ENCODE measurements around the gene DAPK1. TPM values are rescaled to one million over a fixed set of nuclear protein-coding genes. Genes with fewer than 3 reads are reported as not detected.

DAPK1 gene
- polyA plus RNA-seq, 6 donors from 2014 or later, result 0.13 to 0.79 (median 0.32) TPM; not detected in 1

DNA sequence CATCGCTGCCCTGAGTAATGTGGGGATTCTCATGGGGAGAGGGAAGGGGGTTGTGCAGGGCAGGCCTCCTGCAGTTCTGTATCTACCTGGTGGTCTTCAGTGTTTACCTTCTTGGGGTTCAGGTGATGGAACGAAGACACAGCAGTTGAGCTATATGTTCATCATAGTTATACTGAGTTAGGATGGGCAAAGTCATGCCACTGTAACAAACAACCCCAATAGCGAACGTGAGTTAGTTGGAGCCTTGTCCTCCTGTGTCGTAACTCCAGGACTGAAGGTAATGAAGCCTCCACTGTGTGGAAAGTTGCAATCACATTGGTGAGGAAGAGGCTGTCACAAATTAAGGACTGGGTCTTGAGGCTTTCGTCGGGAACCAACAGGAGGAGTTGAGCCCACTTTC is 64.4 kb downstream of the DAPK1 start:
- DNase-seq (no peak), ATAC-seq (ENCODE audit: low read depth in 2 of 2) (no peak)
- Mint-ChIP-seq H3K27ac (no peak overlapping the region), H3K4me3 (no peak overlapping the region), H3K36me3 (no peaks in the 10 kb centered on the region), H3K27me3 (peaks cover 0 to 8% (median 0%) of the 10 kb centered on the region in 3 donors), H3K9me3 (peaks cover 0 to 6% (median 0%) of the 10 kb centered on the region in 7 donors), H3K4me1 (no peaks in the 10 kb centered on the region)

GRCh38 chr9:87562530-87563170 is 65.0 kb downstream of the DAPK1 start:
- Mint-ChIP-seq H3K4me1 (no peaks in the 10 kb centered on the region), H3K4me3 (no peak overlapping the region), H3K27me3 (peaks cover 0 to 8% (median 0%) of the 10 kb centered on the region in 3 donors), H3K27ac (no peak overlapping the region), H3K9me3 (peaks cover 0 to 6% (median 0%) of the 10 kb centered on the region in 7 donors), H3K36me3 (no peaks in the 10 kb centered on the region)
- ATAC-seq (ENCODE audit: low read depth in 2 of 2) (no peak), DNase-seq (no peak)

- H3K9me3 Mint-ChIP-seq, result peaks cover 0 to 6% (median 0%) of the 10 kb centered on the region in 7 donors
- no peak overlapping the region for H3K27ac Mint-ChIP-seq
- H3K27me3 Mint-ChIP-seq, result peaks cover 0 to 8% (median 0%) of the 10 kb centered on the region in 3 donors
- DNase-seq, result no peak
- no peaks in the 10 kb centered on the region for H3K36me3 Mint-ChIP-seq
- H3K4me3 Mint-ChIP-seq, result no peak overlapping the region
- H3K4me1 Mint-ChIP-seq, result no peaks in the 10 kb centered on the region
- ATAC-seq (ENCODE audit: low read depth in 2 of 2), result no peak
Measured at GRCh38 chr9:87564111-87564510, 66.4 kb downstream of the DAPK1 start.

GRCh38 chr9:87564791-87565241 is 67.1 kb downstream of the DAPK1 start:
- H3K4me3 Mint-ChIP-seq, result no peak overlapping the region
- no peak overlapping the region for H3K27ac Mint-ChIP-seq
- H3K4me1 Mint-ChIP-seq, result no peaks in the 10 kb centered on the region
- H3K9me3 Mint-ChIP-seq, result peaks cover 0 to 6% (median 0%) of the 10 kb centered on the region in 7 donors
- H3K27me3 Mint-ChIP-seq, result peaks cover 0 to 8% (median 0%) of the 10 kb centered on the region in 3 donors
- ATAC-seq (ENCODE audit: low read depth in 2 of 2) (no peak), DNase-seq (no peak)
- H3K36me3 Mint-ChIP-seq, result no peaks in the 10 kb centered on the region

- ATAC-seq (ENCODE audit: low read depth in 2 of 2) (no peak), DNase-seq (no peak)
- H3K36me3 Mint-ChIP-seq, result no peaks in the 10 kb centered on the region
- peaks cover 0 to 8% (median 0%) of the 10 kb centered on the region in 3 donors for H3K27me3 Mint-ChIP-seq
- H3K9me3 Mint-ChIP-seq, result peaks cover 0 to 3% (median 0%) of the 10 kb centered on the region in 7 donors
- H3K4me3 Mint-ChIP-seq, result no peak overlapping the region
- no peak overlapping the region for H3K27ac Mint-ChIP-seq
- no peaks in the 10 kb centered on the region for H3K4me1 Mint-ChIP-seq
Measured at GRCh38 chr9:87567001-87567400, 69.3 kb downstream of the DAPK1 start.

DNA sequence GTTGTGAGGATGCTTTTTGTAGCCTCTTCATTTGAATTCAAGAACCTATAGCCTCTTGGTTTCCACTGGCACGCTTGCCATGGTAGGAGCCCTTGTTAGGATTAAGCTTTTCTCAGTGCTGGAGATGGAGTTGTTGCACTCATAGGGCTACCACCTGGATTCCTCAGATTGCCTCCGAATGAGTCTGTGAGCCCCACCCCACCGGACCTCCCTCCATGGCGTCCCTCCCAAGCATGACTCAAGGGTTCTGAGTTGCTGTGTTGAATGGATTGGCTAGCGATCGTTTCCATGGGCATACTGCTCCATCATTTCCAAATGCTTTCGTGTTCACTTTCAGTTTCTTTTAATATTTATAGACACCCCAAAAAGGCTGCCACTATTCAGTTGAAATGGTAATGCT is 69.9 kb downstream of the DAPK1 start:
- DNase-seq (no peak), ATAC-seq (ENCODE audit: low read depth in 2 of 2) (no peak)
- H3K27me3 Mint-ChIP-seq, result peaks cover 0 to 8% (median 0%) of the 10 kb centered on the region in 3 donors
- no peaks in the 10 kb centered on the region for H3K36me3 Mint-ChIP-seq
- H3K4me3 Mint-ChIP-seq, result no peak overlapping the region
- H3K9me3 Mint-ChIP-seq, result peaks cover 0 to 2% (median 0%) of the 10 kb centered on the region in 7 donors
- no peak overlapping the region for H3K27ac Mint-ChIP-seq
- H3K4me1 Mint-ChIP-seq, result no peaks in the 10 kb centered on the region

- ATAC-seq (ENCODE audit: low read depth in 2 of 2) (no peak), DNase-seq (no peak)
- Mint-ChIP-seq H3K4me1 (no peaks in the 10 kb centered on the region), H3K27me3 (peaks cover 0 to 8% (median 0%) of the 10 kb centered on the region in 3 donors), H3K9me3 (peaks cover 0 to 2% (median 0%) of the 10 kb centered on the region in 7 donors), H3K36me3 (no peaks in the 10 kb centered on the region), H3K27ac (no peak overlapping the region), H3K4me3 (no peak overlapping the region)
Measured at GRCh38 chr9:87567983-87568382, 70.3 kb downstream of the DAPK1 start.

GRCh38 chr9:87568401-87568800 is 70.7 kb downstream of the DAPK1 start:
- H3K27ac Mint-ChIP-seq, result no peak overlapping the region
- H3K9me3 Mint-ChIP-seq, result peaks cover 0 to 2% (median 0%) of the 10 kb centered on the region in 7 donors
- no peaks in the 10 kb centered on the region for H3K4me1 Mint-ChIP-seq
- H3K27me3 Mint-ChIP-seq, result peaks cover 0 to 8% (median 0%) of the 10 kb centered on the region in 3 donors
- no peaks in the 10 kb centered on the region for H3K36me3 Mint-ChIP-seq
- DNase-seq (no peak), ATAC-seq (ENCODE audit: low read depth in 2 of 2) (no peak)
- H3K4me3 Mint-ChIP-seq, result no peak overlapping the region

- no peaks in the 10 kb centered on the region for H3K4me1 Mint-ChIP-seq
- no peak overlapping the region for H3K27ac Mint-ChIP-seq
- DNase-seq (no peak), ATAC-seq (ENCODE audit: low read depth in 2 of 2) (no peak)
- no peak overlapping the region for H3K4me3 Mint-ChIP-seq
- H3K27me3 Mint-ChIP-seq, result peaks cover 0 to 2% (median 0%) of the 10 kb centered on the region in 3 donors
- no peaks in the 10 kb centered on the region for H3K36me3 Mint-ChIP-seq
- H3K9me3 Mint-ChIP-seq, result no peaks in the 10 kb centered on the region
Measured at GRCh38 chr9:87569008-87569509, 71.4 kb downstream of the DAPK1 start.

- ATAC-seq (ENCODE audit: low read depth in 2 of 2) (no peak), DNase-seq (no peak)
- H3K27ac Mint-ChIP-seq, result no peak overlapping the region
- no peaks in the 10 kb centered on the region for H3K9me3 Mint-ChIP-seq
- H3K4me1 Mint-ChIP-seq, result no peaks in the 10 kb centered on the region
- H3K27me3 Mint-ChIP-seq, result no peaks in the 10 kb centered on the region
- H3K36me3 Mint-ChIP-seq, result no peaks in the 10 kb centered on the region
- H3K4me3 Mint-ChIP-seq, result no peak overlapping the region
Measured at GRCh38 chr9:87569518-87569917, 71.9 kb downstream of the DAPK1 start.

- Mint-ChIP-seq H3K27ac (no peak overlapping the region), H3K36me3 (no peaks in the 10 kb centered on the region), H3K4me1 (no peaks in the 10 kb centered on the region), H3K4me3 (no peak overlapping the region), H3K9me3 (no peaks in the 10 kb centered on the region), H3K27me3 (no peaks in the 10 kb centered on the region)
- DNase-seq (no peak), ATAC-seq (ENCODE audit: low read depth in 2 of 2) (no peak)
Measured at GRCh38 chr9:87570000-87570908, 72.6 kb downstream of the DAPK1 start.

DNA sequence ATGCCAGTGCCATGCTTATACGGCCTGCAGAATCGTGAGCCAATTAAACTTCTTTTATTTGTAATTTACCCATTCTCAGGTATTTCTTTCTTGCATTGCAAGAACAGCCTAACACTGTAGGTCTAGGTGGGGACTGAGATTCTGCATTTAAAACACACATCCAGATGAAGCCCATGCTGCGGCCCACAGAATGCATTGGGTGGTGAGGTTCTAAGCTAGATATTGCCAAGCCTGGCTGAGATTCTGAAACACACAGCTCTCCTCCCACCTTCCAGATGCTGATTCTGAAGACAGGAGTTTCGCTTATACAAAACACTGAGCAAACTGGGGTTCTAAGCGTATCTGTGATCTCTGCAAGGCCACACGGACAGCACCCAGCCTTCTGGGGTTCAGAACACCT is 75.1 kb downstream of the DAPK1 start:
- no peaks in the 10 kb centered on the region for H3K27me3 Mint-ChIP-seq
- no peaks in the 10 kb centered on the region for H3K9me3 Mint-ChIP-seq
- no peak overlapping the region for H3K4me3 Mint-ChIP-seq

GRCh38 chr9:87573841-87574342 is 76.2 kb downstream of the DAPK1 start:
- H3K27ac Mint-ChIP-seq, result no peak overlapping the region
- DNase-seq, result no peak
- no peaks in the 10 kb centered on the region for H3K36me3 Mint-ChIP-seq
- H3K27me3 Mint-ChIP-seq, result no peaks in the 10 kb centered on the region
- no peak for ATAC-seq (ENCODE audit: low read depth in 2 of 2)
- no peak overlapping the region for H3K4me3 Mint-ChIP-seq
- no peaks in the 10 kb centered on the region for H3K4me1 Mint-ChIP-seq
- H3K9me3 Mint-ChIP-seq, result no peaks in the 10 kb centered on the region

More for the DNA sequence above, 75.1 kb downstream of the DAPK1 start:
- H3K27ac Mint-ChIP-seq, result no peak overlapping the region
- H3K36me3 Mint-ChIP-seq, result no peaks in the 10 kb centered on the region
- ATAC-seq (ENCODE audit: low read depth in 2 of 2) (no peak), DNase-seq (no peak)
- no peaks in the 10 kb centered on the region for H3K4me1 Mint-ChIP-seq
